ENCODE data around the gene CCL18. TPM values are rescaled to one million over a fixed set of nuclear protein-coding genes. Genes with fewer than 3 reads are reported as not detected.
"Not testable (repeated sequence)": the region's sequence is repeated elsewhere in the genome, so short reads cannot be mapped to it uniquely, and the experiment has no call there.

CCL18 gene
- total RNA-seq, 4 donors from 2014 or later, result 0.19 TPM; not detected in 3

DNA sequence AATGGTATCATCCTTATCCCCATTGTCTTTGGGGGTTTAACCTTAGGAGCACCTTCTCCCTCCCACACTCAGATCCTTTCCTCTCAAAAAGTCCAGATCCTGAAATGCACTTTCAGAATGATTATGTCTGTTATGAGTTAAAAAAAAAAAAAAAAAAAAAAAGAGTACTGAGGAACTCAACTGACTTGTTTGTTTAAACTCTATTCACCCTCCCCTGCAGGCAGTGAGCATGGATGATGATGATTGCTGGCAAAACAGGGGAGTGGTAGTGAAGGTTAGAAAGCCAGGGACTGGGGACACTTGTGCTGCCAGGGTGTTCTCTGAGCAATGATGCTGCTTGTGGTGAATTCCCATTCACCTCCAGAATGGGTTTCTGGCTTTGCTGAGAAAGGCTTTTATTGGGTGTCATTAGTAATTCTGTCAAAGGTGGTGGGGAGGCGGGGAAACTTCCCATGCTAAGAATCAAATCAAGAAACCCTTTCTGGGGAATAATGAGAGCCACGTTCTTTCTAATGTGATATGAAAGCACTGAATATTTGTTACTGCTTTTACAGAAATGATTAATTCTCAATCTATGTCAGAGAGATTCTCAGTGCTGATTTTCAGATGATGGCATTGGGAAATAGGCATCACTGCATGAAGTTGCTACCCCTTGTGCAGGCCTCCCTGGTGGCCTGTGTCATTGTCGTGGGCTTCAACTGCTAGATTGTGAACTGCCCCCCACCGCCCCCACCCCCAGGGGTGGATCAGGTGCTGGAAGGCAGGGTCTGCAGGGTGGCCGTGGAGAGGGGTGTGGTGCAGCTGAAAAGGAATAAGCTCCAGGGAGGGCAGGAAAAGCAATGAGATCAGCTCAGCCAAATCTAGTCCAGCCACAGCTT lies 53.7 kb downstream of the CCL18 start:
- H3K4me3 ChIP-seq (ENCODE audit: low read depth, poor library complexity, severe bottlenecking), result no peak overlapping the region
- no peak for TF ChIP-seq POLR2A (IDR thresholded peaks at IDR 0.05)
- TF ChIP-seq, protein P1, sequence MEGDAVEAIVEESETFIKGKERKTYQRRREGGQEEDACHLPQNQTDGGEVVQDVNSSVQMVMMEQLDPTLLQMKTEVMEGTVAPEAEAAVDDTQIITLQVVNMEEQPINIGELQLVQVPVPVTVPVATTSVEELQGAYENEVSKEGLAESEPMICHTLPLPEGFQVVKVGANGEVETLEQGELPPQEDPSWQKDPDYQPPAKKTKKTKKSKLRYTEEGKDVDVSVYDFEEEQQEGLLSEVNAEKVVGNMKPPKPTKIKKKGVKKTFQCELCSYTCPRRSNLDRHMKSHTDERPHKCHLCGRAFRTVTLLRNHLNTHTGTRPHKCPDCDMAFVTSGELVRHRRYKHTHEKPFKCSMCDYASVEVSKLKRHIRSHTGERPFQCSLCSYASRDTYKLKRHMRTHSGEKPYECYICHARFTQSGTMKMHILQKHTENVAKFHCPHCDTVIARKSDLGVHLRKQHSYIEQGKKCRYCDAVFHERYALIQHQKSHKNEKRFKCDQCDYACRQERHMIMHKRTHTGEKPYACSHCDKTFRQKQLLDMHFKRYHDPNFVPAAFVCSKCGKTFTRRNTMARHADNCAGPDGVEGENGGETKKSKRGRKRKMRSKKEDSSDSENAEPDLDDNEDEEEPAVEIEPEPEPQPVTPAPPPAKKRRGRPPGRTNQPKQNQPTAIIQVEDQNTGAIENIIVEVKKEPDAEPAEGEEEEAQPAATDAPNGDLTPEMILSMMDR (IDR thresholded peaks at IDR 0.05), result no peak
- 28 to 33% methylated on average over 5 of the region's 5 CpGs for whole genome bisulfite sequencing, 2 donors
- peak in 1 of 2 donors; percentile 43 for DNase-seq (ENCODE audit: low spot score in 2 of 2)
- intact Hi-C loops (cut with DNase I; ENCODE audit: low total_unique reads), result no loop called here

GRCh38 chr17:36118477-36119353 lies 54.6 kb downstream of the CCL18 start:
- peak in 1 of 2 donors; percentile 53 for DNase-seq (ENCODE audit: low spot score in 2 of 2)
- intact Hi-C loops (cut with DNase I; ENCODE audit: low total_unique reads), result no loop called here
- no peak overlapping the region for H3K4me3 ChIP-seq (ENCODE audit: low read depth, poor library complexity, severe bottlenecking)
- TF ChIP-seq, protein P1 (IDR thresholded peaks at IDR 0.05), result no peak
- TF ChIP-seq POLR2A (IDR thresholded peaks at IDR 0.05), result no peak
- 90 to 91% methylated on average over 12 of the region's 12 CpGs for WGBS, 2 donors

GRCh38 chr17:36120221-36120620 lies 56.1 kb downstream of the CCL18 start:
- intact Hi-C loops (cut with DNase I; ENCODE audit: low total_unique reads), result no loop called here
- TF ChIP-seq, protein P1 (IDR thresholded peaks at IDR 0.05), result no peak
- TF ChIP-seq POLR2A (IDR thresholded peaks at IDR 0.05), result no peak
- 73 to 77% methylated on average over 3 of the region's 3 CpGs for WGBS, 2 donors
- H3K4me3 ChIP-seq (ENCODE audit: low read depth, poor library complexity, severe bottlenecking), result no peak overlapping the region
- DNase-seq (ENCODE audit: low spot score in 2 of 2), result no peak

DNA sequence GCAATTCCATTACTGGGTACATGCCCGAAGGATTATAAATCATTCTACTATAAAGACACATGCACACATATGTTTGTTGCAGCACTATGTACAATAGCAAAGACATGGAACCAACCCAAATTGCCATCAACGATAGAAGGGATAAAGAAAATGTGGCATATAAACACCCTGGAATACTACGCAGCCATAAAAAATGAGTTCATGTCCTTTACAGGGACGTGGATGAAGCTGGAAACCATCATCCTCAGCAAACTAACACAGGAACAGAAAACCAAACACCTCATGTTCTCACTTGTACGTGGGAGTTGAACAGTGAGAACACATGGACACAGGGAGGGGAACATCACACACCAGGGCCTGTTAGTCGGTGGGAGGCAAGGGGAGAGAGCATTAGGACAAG lies 57.0 kb downstream of the CCL18 start:
- intact Hi-C loops (cut with DNase I; ENCODE audit: low total_unique reads); H3K4me3 ChIP-seq (ENCODE audit: low read depth, poor library complexity, severe bottlenecking); DNase-seq (ENCODE audit: low spot score in 2 of 2): not testable (repeated sequence)
- WGBS, 2 donors, result 63 to 68% methylated on average over 6 of the region's 6 CpGs

Other genes starting within 250 kb of the CCL18 start
- gene HEATR9, start 195.4 kb upstream of the CCL18 start, total RNA-seq, result not detected
- 1 to 10 TPM in 3 of 4 donors, under 1 TPM in 1; 0.91 to 2.2 (median 1.2) TPM for gene CCL5, start 183.9 kb upstream of the CCL18 start, total RNA-seq
- gene RDM1, start 133.5 kb upstream of the CCL18 start, total RNA-seq, result not detected
- not detected for gene LYZL6, start 120.6 kb upstream of the CCL18 start, total RNA-seq
- under 1 TPM in 1 of 4 donors, not detected in 3; 0.39 TPM for gene CCL16, start 82.8 kb upstream of the CCL18 start, total RNA-seq
- 10 to 100 TPM in 3 of 4 donors, 1 to 10 TPM in 1; 3.5 to 28.2 (median 17.3) TPM for gene CCL14, start 77.5 kb upstream of the CCL18 start, total RNA-seq
- gene CCL15, start 62.7 kb upstream of the CCL18 start, total RNA-seq, result not detected
- 10 to 100 TPM in 1 of 4 donors, 1 to 10 TPM in 1, under 1 TPM in 1, not detected in 1; 0.95 to 11.2 (median 3.9) TPM for gene CCL23, start 46.3 kb upstream of the CCL18 start, total RNA-seq
- 1 to 10 TPM in 1 of 4 donors, under 1 TPM in 1, not detected in 2; 0.79 to 2.9 TPM for gene CCL3, start 25.9 kb downstream of the CCL18 start, total RNA-seq
- under 1 TPM in 3 of 4 donors, not detected in 1; 0.29 to 0.76 (median 0.61) TPM for gene CCL4, start 39.6 kb downstream of the CCL18 start, total RNA-seq
- 1 to 10 TPM in 3 of 4 donors, under 1 TPM in 1; 0.76 to 9.4 (median 5.8) TPM for gene TBC1D3B, start 112.4 kb downstream of the CCL18 start, total RNA-seq
- gene CCL3L1, start 132.5 kb downstream of the CCL18 start, total RNA-seq, result not detected
- 1 to 10 TPM in 1 of 4 donors, not detected in 3; 1.1 TPM for gene CCL4L2, start 146.8 kb downstream of the CCL18 start, total RNA-seq
- gene TBC1D3I, start 200.3 kb downstream of the CCL18 start, total RNA-seq, result 1 to 10 TPM in 1 of 4 donors, under 1 TPM in 1, not detected in 2; 0.34 to 1.5 TPM